CD14-positive monocyte (primary cell): ENCODE measurements around the gene CCL4. TPM values are rescaled to one million over a fixed set of nuclear protein-coding genes. Genes with fewer than 3 reads are reported as not detected.

Source experiments
- DNase-seq, 3 donors: peaks; one replicate each; pipeline ENCODE4 v3.0.0-alpha.2; 2011 to 2022
- H2AFZ ChIP-seq: 2 replicates; pipeline ENCODE4 v1.6.0; 2012; ENCODE audit warnings: mild to moderate bottlenecking, low read depth, low read length, inconsistent platforms; ENCODE audit not compliant: insufficient read depth, poor library complexity, severe bottlenecking
- H3K27ac ChIP-seq, 2 donors: 1 replicate in 1 of 2; 2 replicates in 1 of 2; pipeline ENCODE4 v1.5.1; 2012 to 2013; ENCODE audit warnings: low read length in 2 of 2, control low read depth in 1 of 2, inconsistent platforms in 1 of 2, low read depth in 1 of 2, mild to moderate bottlenecking in 1 of 2
- H3K27me3 ChIP-seq, 2 donors: one replicate each; pipeline versions ENCODE4 v1.6.0 to v1.6.1; 2011 to 2013; ENCODE audit warnings: low read length in 2 of 2; ENCODE audit not compliant: control insufficient read depth in 2 of 2, insufficient read depth in 2 of 2
- H3K36me3 ChIP-seq, 2 donors: replicated peaks in 1 of 2; 1 replicate in 1 of 2; 2 replicates in 1 of 2; pipeline versions ENCODE4 v1.5.1 to v1.6.1; 2012 to 2013; ENCODE audit warnings: low read length in 2 of 2, control low read depth in 1 of 2, inconsistent platforms in 1 of 2, mild to moderate bottlenecking in 1 of 2; ENCODE audit not compliant: insufficient read depth in 2 of 2, control insufficient read depth in 1 of 2
- H3K4me1 ChIP-seq, 2 donors: 1 replicate in 1 of 2; 2 replicates in 1 of 2; pipeline versions ENCODE4 v1.5.1 to v1.6.1; 2012 to 2013; ENCODE audit warnings: low read length in 2 of 2, control low read depth in 1 of 2, inconsistent platforms in 1 of 2, mild to moderate bottlenecking in 1 of 2, moderate library complexity in 1 of 2; ENCODE audit not compliant: insufficient read depth in 2 of 2, control insufficient read depth in 1 of 2
- H3K4me2 ChIP-seq: replicated peaks from 2 replicates; pipeline ENCODE3; 2012; ENCODE audit warnings: low read length, moderate library complexity, mild to moderate bottlenecking; ENCODE audit not compliant: poor library complexity, severe bottlenecking; ENCODE audit errors: extremely low read depth
- H3K4me3 ChIP-seq, 3 experiments: fragments of 200-600 bp in 1 of 3; sonication (generic) in 1 of 3; replicated peaks in 1 of 3; 1 replicate in 2 of 3; 2 replicates in 1 of 3; pipeline ENCODE4 v1.5.1; 2011 to 2013; ENCODE audit warnings: low read length in 3 of 3, mild to moderate bottlenecking in 3 of 3, control low read depth in 2 of 3, low read depth in 2 of 3, inconsistent platforms in 1 of 3, moderate library complexity in 1 of 3
- H3K79me2 ChIP-seq: 2 replicates; pipeline ENCODE4 v1.6.0; 2012; ENCODE audit warnings: mild to moderate bottlenecking, control low read depth, inconsistent platforms, low read length, moderate library complexity; ENCODE audit not compliant: insufficient read depth
- H3K9ac ChIP-seq: 2 replicates; pipeline ENCODE4 v1.6.0; 2017; ENCODE audit warnings: low read length, mild to moderate bottlenecking; ENCODE audit not compliant: insufficient read depth, poor library complexity, severe bottlenecking
- H3K9me3 ChIP-seq, 2 donors: replicated peaks in 1 of 2; 1 replicate in 1 of 2; 2 replicates in 1 of 2; pipeline versions ENCODE4 v1.5.1 to v1.6.1; 2012 to 2013; ENCODE audit warnings: low read length in 2 of 2, control low read depth in 1 of 2; ENCODE audit not compliant: control insufficient read depth in 1 of 2, insufficient read depth in 1 of 2
- H4K20me1 ChIP-seq: 2 replicates; pipeline ENCODE4 v1.6.0; 2012; ENCODE audit warnings: mild to moderate bottlenecking, low read length, control low read depth, moderate library complexity; ENCODE audit not compliant: insufficient read depth
- H3K27ac Mint-ChIP-seq, 7 donors: one replicate each; pipeline ENCODE4 v1.8.0; 2020; ENCODE audit warnings: mild to moderate bottlenecking in 7 of 7, mixed read lengths in 7 of 7, moderate library complexity in 6 of 7, inconsistent platforms in 2 of 7
- H3K27me3 Mint-ChIP-seq, 3 donors: one replicate each; pipeline ENCODE4 v1.8.0; 2021 to 2022; ENCODE audit warnings: low read depth in 3 of 3, mild to moderate bottlenecking in 3 of 3, mixed read lengths in 3 of 3, moderate library complexity in 3 of 3, inconsistent platforms in 1 of 3
- H3K36me3 Mint-ChIP-seq, 2 donors: one replicate each; pipeline ENCODE4 v1.8.0; 2020; ENCODE audit warnings: mixed read lengths in 2 of 2, inconsistent platforms in 1 of 2, mild to moderate bottlenecking in 1 of 2
- H3K4me1 Mint-ChIP-seq: one replicate; pipeline ENCODE4 v1.8.0; 2020; ENCODE audit warnings: mild to moderate bottlenecking, mixed read lengths
- H3K4me3 Mint-ChIP-seq, 2 donors: one replicate each; pipeline ENCODE4 v1.8.0; 2020; ENCODE audit warnings: mild to moderate bottlenecking in 2 of 2, mixed read lengths in 2 of 2, moderate library complexity in 1 of 2
- H3K9me3 Mint-ChIP-seq, 7 donors: one replicate each; pipeline ENCODE4 v1.8.0; 2020 to 2022; ENCODE audit warnings: mixed read lengths in 7 of 7, mild to moderate bottlenecking in 6 of 7, moderate library complexity in 6 of 7, inconsistent platforms in 2 of 7
- CTCF ChIP-seq: fragments of 200-600 bp; IDR thresholded peaks from one replicate; pipeline ENCODE4 v1.8.0; 2022; ENCODE audit warnings: antibody characterized with exemption, mild to moderate bottlenecking
- WGBS: methylation state at CpG from one replicate; pipeline ENCODE4 v1.1.5; 2013; ENCODE audit warnings: missing lambda C conversion rate; ENCODE audit not compliant: insufficient coverage; 5-methylcytosine and 5-hydroxymethylcytosine counted together
- intact Hi-C, 2 donors: fragments of 100-400 bp; cut with micrococcal nuclease; formaldehyde crosslinking; loops; one replicate each; pipeline versions ENCODE4 v1.15.0 to v1.15.1; 2023
- polyA plus RNA-seq, 3 donors: library from polyadenylated mRNA; depleted of rRNA in 1 of 3; unstranded in 2 of 3; stranded (reverse) in 1 of 3; fragments of 300-500 nt in 2 of 3; fragments of >200 nt in 1 of 3; fragmentation: Illumina TruSeq in 2 of 3; gene quantifications; 1 replicate in 2 of 3; 2 replicates in 1 of 3; pipeline ENCODE4 v1.2.3, GENCODE V29; 2012 to 2021

CCL4 gene
- polyA plus RNA-seq, 3 donors: 11.8 to 41.7 (median 40.6) TPM

GRCh38 chr17:36059406-36059805 lies 44.2 kb upstream of the CCL4 start:
- Mint-ChIP-seq H3K27ac (no peak overlapping the region), H3K36me3 (no peaks in the 10 kb centered on the region), H3K4me3 (no peak overlapping the region), H3K9me3 (no peaks in the 10 kb centered on the region), H3K27me3 (peaks cover 0 to 7% (median 1%) of the 10 kb centered on the region in 3 donors), H3K4me1 (peaks cover 20% of the 10 kb centered on the region)
- Histone ChIP-seq H3K36me3 (no peaks in the 10 kb centered on the region), H3K4me1 (no peaks in the 10 kb centered on the region), H2AFZ (no peak overlapping the region), H3K27ac (no peak overlapping the region), H3K27me3 (no peaks in the 10 kb centered on the region), H3K79me2 (no peaks in the 10 kb centered on the region), H3K9ac (no peak overlapping the region), H4K20me1 (no peaks in the 10 kb centered on the region), H3K4me3 (no peak overlapping the region), H3K4me2 (no peak overlapping the region), H3K9me3 (no peaks in the 10 kb centered on the region)
- WGBS: 93% methylated on average over 3 of the region's 7 CpGs
- DNase-seq: peak in 2 of 3 donors; percentile 4 to 45
- no peak for TF ChIP-seq CTCF
- intact Hi-C loops: no loop called here

- Histone ChIP-seq H3K27ac (no peak overlapping the region), H3K4me3 (no peak overlapping the region), H3K9ac (no peak overlapping the region), H3K4me1 (no peaks in the 10 kb centered on the region), H2AFZ (no peak overlapping the region), H3K9me3 (no peaks in the 10 kb centered on the region), H4K20me1 (no peaks in the 10 kb centered on the region), H3K4me2 (no peak overlapping the region), H3K36me3 (no peaks in the 10 kb centered on the region), H3K27me3 (no peaks in the 10 kb centered on the region), H3K79me2 (no peaks in the 10 kb centered on the region)
- H3K4me1 Mint-ChIP-seq: peaks cover 14% of the 10 kb centered on the region
- no peak for DNase-seq
- H3K9me3 Mint-ChIP-seq: no peaks in the 10 kb centered on the region
- no peak overlapping the region for H3K4me3 Mint-ChIP-seq
- no CpG with 5 or more reads among the region's 2 CpGs for WGBS
- peaks cover 1 to 6% (median 2%) of the 10 kb centered on the region in 3 donors for H3K27me3 Mint-ChIP-seq
- no peak for TF ChIP-seq CTCF
- intact Hi-C loops: loop anchor here in 1 of 2 donors (10.0 kb wide), 1 partner anchor 76 kb away; the partner anchor contains the start of genes CCL14 and CCL16
- H3K27ac Mint-ChIP-seq: no peak overlapping the region
- no peaks in the 10 kb centered on the region for H3K36me3 Mint-ChIP-seq
Observed at GRCh38 chr17:36060816-36061215, 42.8 kb upstream of the CCL4 start.
